HEK293T (cell line): Measurements from ENCODE around the gene GLMP.

Experiments
- CTCF ChIA-PET: fragments of 350-600 bp; formaldehyde crosslinking; extraction: SDS; loops from one replicate; lab custom pipeline; 2021; ENCODE audit warnings: antibody characterized with exemption, inconsistent platforms; lab: Yijun Ruan, JAX
- POLR2A ChIA-PET: fragments of 350-600 bp; formaldehyde crosslinking; extraction: SDS; loops from one replicate; lab custom pipeline; 2020; ENCODE audit warnings: antibody characterized with exemption, inconsistent platforms; lab: Yijun Ruan, JAX
- DNase-seq: peaks from one replicate; pipeline ENCODE4 v3.0.0; 2012; ENCODE audit warnings: mixed read lengths; ENCODE audit errors: extremely low spot score
- ARNT ChIP-seq: fragments of 450-650 bp; IDR thresholded peaks from 2 replicates; pipeline ENCODE4 v1.6.1; 2017; ENCODE audit warnings: mild to moderate bottlenecking
- BHLHE40 ChIP-seq: fragments of 450-650 bp; IDR thresholded peaks from 2 replicates; pipeline ENCODE4 v1.6.1; 2016; ENCODE audit warnings: mild to moderate bottlenecking, moderate library complexity, borderline replicate concordance
- CTBP1 ChIP-seq: fragments of 450-650 bp; IDR thresholded peaks from 2 replicates; pipeline ENCODE4 v1.6.1; 2016; ENCODE audit warnings: borderline replicate concordance
- ELF4 ChIP-seq: fragments of 450-650 bp; IDR thresholded peaks from 2 replicates; pipeline ENCODE4 v1.6.1; 2017; ENCODE audit warnings: antibody characterized with exemption
- FOXA1 ChIP-seq: fragments of 450-650 bp; IDR thresholded peaks from 2 replicates; pipeline ENCODE4 v1.6.1; 2016; ENCODE audit warnings: mild to moderate bottlenecking
- FOXK2 ChIP-seq: fragments of 450-650 bp; IDR thresholded peaks from 2 replicates; pipeline ENCODE4 v1.6.1; 2016; ENCODE audit warnings: mild to moderate bottlenecking
- FOXM1 ChIP-seq: fragments of 450-650 bp; IDR thresholded peaks from 2 replicates; pipeline ENCODE4 v1.6.1; 2017; ENCODE audit warnings: mild to moderate bottlenecking, borderline replicate concordance
- HDGF ChIP-seq: fragments of 450-650 bp; IDR thresholded peaks from 2 replicates; pipeline ENCODE4 v1.6.1; 2017; ENCODE audit warnings: antibody characterized with exemption, borderline replicate concordance
- L3MBTL2 ChIP-seq: fragments of 450-650 bp; conservative IDR thresholded peaks from 2 replicates; pipeline ENCODE4 v1.6.1; 2016; ENCODE audit warnings: mild to moderate bottlenecking
- LEF1 ChIP-seq: fragments of 450-650 bp; IDR thresholded peaks from 2 replicates; pipeline ENCODE4 v1.6.1; 2017; ENCODE audit warnings: mild to moderate bottlenecking, borderline replicate concordance
- NFRKB ChIP-seq: fragments of 450-650 bp; IDR thresholded peaks from 2 replicates; pipeline ENCODE4 v1.6.1; 2016; ENCODE audit warnings: mild to moderate bottlenecking, moderate library complexity
- SP1 ChIP-seq: fragments of 450-650 bp; IDR thresholded peaks from 2 replicates; pipeline ENCODE4 v1.6.1; 2017
- SUZ12 ChIP-seq: fragments of 450-650 bp; IDR thresholded peaks from 2 replicates; pipeline ENCODE4 v1.6.1; 2016; ENCODE audit warnings: mild to moderate bottlenecking
- TARDBP ChIP-seq: fragments of 450-650 bp; IDR thresholded peaks from 2 replicates; pipeline ENCODE4 v1.6.1; 2016
- ZNF384 ChIP-seq: fragments of 450-650 bp; IDR thresholded peaks from 2 replicates; pipeline ENCODE4 v1.6.1; 2016
- TF ChIP-seq, protein P1 (sequence below): fragments of 450-650 bp; IDR thresholded peaks from 2 replicates; pipeline ENCODE4 v1.6.1; 2016

The GLMP gene

DNA sequence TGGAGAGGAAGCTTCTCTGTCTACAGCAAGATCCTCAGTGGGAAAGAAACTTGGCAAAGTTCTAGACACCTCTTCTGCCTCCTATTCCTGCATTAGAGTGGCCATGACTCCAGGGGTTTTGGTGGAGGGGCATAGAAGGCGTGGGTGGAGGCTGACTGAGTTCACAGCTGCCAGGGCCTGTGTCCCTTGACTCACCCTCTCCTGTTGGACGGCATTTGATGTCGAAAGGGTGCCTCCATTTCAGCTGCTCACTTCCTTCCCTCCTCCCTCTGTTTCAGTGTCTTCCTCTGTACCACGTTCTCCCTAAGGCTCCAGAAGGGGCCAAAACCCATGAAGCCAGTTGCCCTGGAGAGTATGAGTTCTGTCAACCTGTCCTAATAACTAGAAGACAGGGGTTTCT lies 10.7 kb downstream of the GLMP start:
- ChIA-PET POLR2A (interaction anchor here (3.7 to 5.7 kb wide), 2 partner anchors 13 kb away, joined by 34 to 71 read pairs; partner anchors contain the start of genes GLMP and VHLL), CTCF (no interaction called here)
- no peak for DNase-seq
- TF ChIP-seq HDGF: no peak
- TF ChIP-seq L3MBTL2: no peak
- no peak for TF ChIP-seq SUZ12
- no peak for TF ChIP-seq ARNT
- TF ChIP-seq ELF4: no peak
- no peak for TF ChIP-seq ZNF384
- no peak for TF ChIP-seq CTBP1
- TF ChIP-seq, protein P1, sequence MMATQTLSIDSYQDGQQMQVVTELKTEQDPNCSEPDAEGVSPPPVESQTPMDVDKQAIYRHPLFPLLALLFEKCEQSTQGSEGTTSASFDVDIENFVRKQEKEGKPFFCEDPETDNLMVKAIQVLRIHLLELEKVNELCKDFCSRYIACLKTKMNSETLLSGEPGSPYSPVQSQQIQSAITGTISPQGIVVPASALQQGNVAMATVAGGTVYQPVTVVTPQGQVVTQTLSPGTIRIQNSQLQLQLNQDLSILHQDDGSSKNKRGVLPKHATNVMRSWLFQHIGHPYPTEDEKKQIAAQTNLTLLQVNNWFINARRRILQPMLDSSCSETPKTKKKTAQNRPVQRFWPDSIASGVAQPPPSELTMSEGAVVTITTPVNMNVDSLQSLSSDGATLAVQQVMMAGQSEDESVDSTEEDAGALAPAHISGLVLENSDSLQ: no peak
- TF ChIP-seq FOXA1: no peak
- no peak for TF ChIP-seq NFRKB
- TF ChIP-seq TARDBP: no peak
- no peak for TF ChIP-seq FOXM1
- no peak for TF ChIP-seq BHLHE40
- no peak for TF ChIP-seq LEF1
- no peak for TF ChIP-seq FOXK2

DNA sequence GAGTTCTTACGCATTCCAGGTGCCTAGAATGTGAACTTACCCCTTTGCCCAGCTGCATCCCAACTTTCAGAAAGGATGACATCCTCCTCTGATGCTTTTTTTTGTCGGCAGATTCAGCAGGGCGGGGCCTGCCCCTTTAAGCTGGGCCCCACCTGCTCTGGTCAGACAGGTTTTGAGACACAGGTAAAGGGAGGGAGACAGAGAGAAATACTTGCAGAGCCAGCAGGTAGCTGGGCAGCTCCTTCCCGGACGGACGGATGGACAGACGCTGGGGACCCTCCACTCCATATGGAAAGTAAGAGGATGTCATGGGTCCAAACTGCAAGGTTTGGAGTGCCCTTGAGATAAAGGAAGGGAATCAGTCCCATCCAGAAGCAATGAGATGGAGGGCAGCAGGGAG lies 11.4 kb downstream of the GLMP start, which contains the start of gene TMEM79:
Gene TMEM79, plus strand, starts transcription at position 214 of the 400 bp plus-strand sequence. CDS start 902 bp downstream, outside the sequence.
- no peak for DNase-seq
- POLR2A ChIA-PET: interaction anchor here (1.3 to 5.7 kb wide), 4 partner anchors 12 to 79 kb away, joined by 3 to 71 read pairs (median 25); partner anchors contain the start of genes GLMP, PMF1 and VHLL

DNA sequence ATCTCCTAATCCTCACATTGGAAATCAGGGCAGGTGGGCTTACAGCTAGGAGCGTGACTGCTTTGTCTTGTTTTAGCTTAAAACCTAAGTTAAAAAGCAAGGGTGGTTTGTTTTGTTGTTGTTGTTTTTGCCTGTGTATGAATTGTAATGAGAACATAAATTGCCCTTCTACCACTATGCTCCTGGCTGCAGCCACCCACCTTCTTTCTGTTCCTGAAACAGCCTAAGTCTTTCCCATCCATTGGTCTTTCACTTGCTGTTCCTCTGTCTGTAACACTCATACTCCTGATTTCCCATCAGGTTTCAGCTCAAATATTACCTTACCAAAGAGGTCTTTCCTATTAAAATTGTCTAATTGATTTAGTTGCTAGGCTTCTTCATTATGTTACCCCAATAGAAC lies 12.0 kb downstream of the GLMP start:
- ChIA-PET CTCF (interaction anchor here (0.6 to 1.4 kb wide), 4 partner anchors 11 to 76 kb away, joined by 3 to 5 read pairs (median 4); no protein-coding TSS in a partner anchor), POLR2A (interaction anchor here (0.8 to 5.7 kb wide), 18 partner anchors 8 to 218 kb away, joined by 3 to 71 read pairs (median 4); partner anchors contain the start of genes CCT3, GLMP, PMF1 and SLC25A44)
- TF ChIP-seq TARDBP (no peak), FOXK2 (no peak), ELF4 (no peak)
- DNase-seq: no peak

More for the DNA sequence above, 11.4 kb downstream of the GLMP start, which contains the start of gene TMEM79:
- TF ChIP-seq FOXA1: no peak
- CTCF ChIA-PET: interaction anchor here (0.6 kb wide), 2 partner anchors 11 to 29 kb away, joined by 3 to 4 read pairs; no protein-coding TSS in a partner anchor

DNA sequence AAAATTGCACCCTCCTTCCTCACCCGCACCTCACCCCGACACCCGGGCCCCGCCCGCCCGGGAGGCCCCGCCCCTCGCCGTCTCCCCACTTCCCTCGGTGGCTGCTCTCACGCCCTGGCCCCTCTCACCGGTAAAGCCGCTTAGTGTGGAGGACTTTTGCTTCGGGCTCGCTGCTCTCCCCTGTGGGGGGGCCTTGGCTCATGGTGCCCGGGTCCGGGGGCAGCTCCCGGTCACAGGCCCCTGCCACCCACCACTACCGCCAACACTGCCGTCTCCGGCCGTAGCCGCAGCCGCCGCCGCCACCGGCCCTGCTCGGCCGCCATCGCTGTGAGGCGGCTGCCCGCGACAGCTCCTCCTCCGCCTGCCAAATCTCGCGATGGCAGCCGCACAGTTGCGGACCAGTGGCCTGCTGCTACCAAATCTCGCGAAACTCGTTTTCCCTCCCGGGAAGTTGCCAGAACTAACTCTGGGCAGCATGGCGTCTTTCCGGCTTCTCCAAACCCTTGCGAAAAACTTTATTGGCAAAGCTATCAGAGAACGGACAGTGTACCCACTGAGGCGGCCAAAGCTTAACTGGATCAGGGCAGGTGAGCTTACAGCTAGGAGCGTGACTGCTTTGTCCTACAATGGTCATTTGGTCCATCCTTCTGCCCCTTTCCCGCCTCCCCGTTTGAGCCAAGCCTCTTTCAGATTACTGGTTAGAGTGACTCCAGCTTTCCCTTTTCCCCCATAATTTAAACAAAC lies 12.8 kb downstream of the GLMP start, which contains the start of gene SMG5:
Gene SMG5, minus strand, starts transcription at position 347 of the 744 bp plus-strand sequence. Its CDS starts 145 bp downstream, at position 202.
- TF ChIP-seq FOXM1 (no peak), CTBP1 (no peak), TARDBP (no peak), HDGF (no peak), ELF4 (peak; percentile 82), SUZ12 (no peak), SP1 (peak; percentile 83; the same call in 1 of the 2 replicates), BHLHE40 (no peak), ZNF384 (peak; percentile 64; the same call in 1 of the 2 replicates), NFRKB (peak; percentile 93), L3MBTL2 (0 out of 2 replicates have a peak, but pooled peaks have one; percentile 35), LEF1 (no peak), ARNT (no peak; the same call in 1 of the 2 replicates), FOXK2 (no peak), FOXA1 (no peak)
- TF ChIP-seq, protein P1: no peak
- ChIA-PET POLR2A (interaction anchor here (0.6 to 5.7 kb wide), 29 partner anchors 9 to 219 kb away, joined by 3 to 71 read pairs (median 4); partner anchors contain the start of genes CCT3, GLMP, PMF1 and SLC25A44), CTCF (interaction anchor here (1.4 kb wide), 1 partner anchor 77 kb away, joined by 5 read pairs; no protein-coding TSS in a partner anchor)
- DNase-seq: peak; percentile 100

DNA sequence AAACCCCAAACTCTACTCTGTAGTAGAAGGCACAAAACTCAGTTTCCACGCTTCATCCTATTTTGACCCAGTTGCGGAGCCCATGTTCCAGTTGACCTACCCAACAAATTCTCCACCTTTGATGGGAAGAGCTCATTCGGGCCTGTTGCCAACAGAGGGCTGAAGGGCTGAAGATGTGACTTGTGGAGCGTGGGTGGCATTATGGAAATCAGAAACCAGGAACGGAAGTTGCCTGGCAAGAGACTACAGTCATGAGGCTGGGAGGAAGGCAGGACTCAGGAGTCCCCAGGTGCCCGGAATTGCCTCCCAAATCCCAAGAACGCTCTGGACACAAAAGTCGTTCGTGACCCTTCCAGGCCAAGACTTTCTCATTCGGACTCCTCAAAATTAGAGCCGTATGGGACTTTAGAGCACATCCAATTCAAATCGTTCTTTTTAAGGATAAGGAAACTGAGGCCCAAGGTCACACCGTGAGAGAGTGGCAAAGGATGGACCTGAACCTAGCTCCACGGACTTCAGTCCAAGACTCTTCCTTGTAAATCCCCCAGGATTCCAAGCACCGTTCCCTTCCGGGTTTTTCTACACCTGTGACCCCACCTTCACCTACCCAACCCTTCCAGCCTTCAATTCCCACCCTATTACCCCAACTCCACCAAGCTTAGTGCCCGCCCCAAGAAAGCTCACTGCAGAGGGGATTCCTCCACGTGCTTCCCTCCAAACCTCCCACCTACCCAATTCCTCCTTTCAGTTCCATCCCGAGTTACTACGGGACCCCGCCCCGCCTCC lies 13.6 kb downstream of the GLMP start:
- peak; percentile 48 for DNase-seq
- POLR2A ChIA-PET: interaction anchor here (0.6 to 5.7 kb wide), 25 partner anchors 10 to 177 kb away, joined by 3 to 71 read pairs (median 5); partner anchors contain the start of genes CCT3, GLMP, PMF1 and SLC25A44
- no peak for TF ChIP-seq HDGF
- CTCF ChIA-PET: interaction anchor here (0.6 to 1.4 kb wide), 3 partner anchors 38 to 89 kb away, joined by 3 to 5 read pairs (median 3); no protein-coding TSS in a partner anchor

DNA sequence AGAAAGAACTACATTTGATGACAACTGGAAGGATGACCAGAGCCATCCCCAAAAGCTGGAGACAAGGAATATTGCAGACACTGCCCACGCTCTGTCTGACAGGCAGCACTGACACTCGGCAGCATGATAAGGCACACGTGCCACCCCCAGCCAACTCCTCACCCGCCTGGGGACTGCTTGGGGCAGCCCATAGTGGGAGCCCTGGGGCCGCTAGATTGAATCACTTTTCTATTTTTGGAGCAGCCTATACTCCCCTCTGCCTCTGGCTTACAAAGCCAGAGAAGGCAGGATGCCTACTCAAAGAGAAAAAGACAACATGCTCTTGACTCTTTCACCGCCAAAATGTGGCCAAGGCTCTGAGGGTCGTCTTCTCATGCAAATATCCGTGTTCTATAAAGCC lies 14.2 kb downstream of the GLMP start:
- CTCF ChIA-PET: interaction anchor here (0.6 to 0.9 kb wide), 2 partner anchors 38 to 90 kb away, joined by 3 read pairs; no protein-coding TSS in a partner anchor
- POLR2A ChIA-PET: interaction anchor here (1.0 to 5.7 kb wide), 6 partner anchors 9 to 68 kb away, joined by 3 to 71 read pairs (median 8); partner anchors contain the start of genes CCT3, GLMP, PMF1 and TSACC
- DNase-seq: peak; percentile 43
- TF ChIP-seq FOXM1 (no peak), ARNT (no peak), SUZ12 (no peak), HDGF (no peak), FOXA1 (no peak), ZNF384 (no peak), TARDBP (no peak), BHLHE40 (no peak), ELF4 (no peak), L3MBTL2 (no peak), FOXK2 (no peak), NFRKB (no peak), SP1 (no peak), LEF1 (no peak)
- TF ChIP-seq, protein P1: no peak
